OCI-LY3 (cell line): Measurements from ENCODE around the gene MYL7.

Experiments used
- H2AFZ ChIP-seq: fragments of 200-600, 300-600 bp; shearing (Covaris generic); 2 replicates; pipeline ENCODE4 v1.6.0; 2014; ENCODE audit warnings: antibody characterized with exemption, low read depth, low read length
- H3K27ac ChIP-seq: fragments of 200-600, 300-600 bp; sonication (generic); 2 replicates; pipeline ENCODE4 v1.5.1; 2014; ENCODE audit warnings: mild to moderate bottlenecking, low read length, moderate library complexity, mixed read lengths
- H3K27me3 ChIP-seq: fragments of 200-600, 300-600 bp; sonication (generic); 2 replicates; pipeline ENCODE4 v1.6.1; 2014; ENCODE audit warnings: low read depth, low read length, mixed read lengths
- H3K36me3 ChIP-seq: fragments of 200-600, 300-600 bp; sonication (generic); replicated peaks from 2 replicates; pipeline ENCODE3; 2014; ENCODE audit warnings: low read depth, low read length, mixed read lengths
- H3K4me1 ChIP-seq: fragments of 300-600, 200-600 bp; sonication (generic); 2 replicates; pipeline ENCODE4 v1.6.1; 2014; ENCODE audit warnings: low read length, mixed read lengths
- H3K4me2 ChIP-seq: fragments of 200-600, 300-600 bp; sonication (generic); 2 replicates; pipeline ENCODE4 v1.6.1; 2014; ENCODE audit warnings: low read length, mixed read lengths
- H3K4me3 ChIP-seq: fragments of 300-600, 200-600 bp; sonication (generic); 2 replicates; pipeline ENCODE4 v1.5.1; 2014; ENCODE audit warnings: antibody characterized with exemption, mild to moderate bottlenecking, low read length, moderate library complexity
- H3K79me2 ChIP-seq: fragments of 300-600, 200-600 bp; shearing (Covaris generic); 2 replicates; pipeline ENCODE4 v1.6.1; 2014; ENCODE audit warnings: mild to moderate bottlenecking, low read length, mixed read lengths
- H3K9ac ChIP-seq: fragments of 300-600, 200-600 bp; shearing (Covaris generic); 2 replicates; pipeline ENCODE4 v1.6.0; 2014; ENCODE audit warnings: mild to moderate bottlenecking, low read length, moderate library complexity
- H3K9me3 ChIP-seq: fragments of 200-600, 300-600 bp; shearing (Covaris generic); 2 replicates; pipeline ENCODE4 v1.6.1; 2014; ENCODE audit warnings: low read length, mixed read lengths; ENCODE audit not compliant: insufficient read depth
- H4K20me1 ChIP-seq: fragments of 200-600, 300-600 bp; sonication (generic); 2 replicates; pipeline ENCODE4 v1.6.1; 2016; ENCODE audit warnings: low read length, mixed read lengths; ENCODE audit not compliant: insufficient read depth
- EZH2phosphoT487 ChIP-seq: fragments of 200-600 bp; shearing (Covaris generic); IDR thresholded peaks from 2 replicates; pipeline ENCODE4 v1.6.1; 2018; ENCODE audit warnings: antibody characterized with exemption, mixed run types, low read depth
- TF ChIP-seq, protein P1 (sequence below): fragments of 200-600, 300-600 bp; sonication (generic); IDR thresholded peaks from 2 replicates; pipeline ENCODE4 v1.5.1; 2014; ENCODE audit warnings: antibody characterized with exemption, low read length, low read depth

Gene MYL7

GRCh38 chr7:44157116-44158080 lies 16.3 kb upstream of the MYL7 start:
- no peak overlapping the region for H3K4me2 ChIP-seq
- no peaks in the 10 kb centered on the region for H3K27me3 ChIP-seq
- no peaks in the 10 kb centered on the region for H4K20me1 ChIP-seq
- no peak overlapping the region for H3K27ac ChIP-seq
- H3K9ac ChIP-seq, result no peak overlapping the region
- no peaks in the 10 kb centered on the region for H3K79me2 ChIP-seq
- no peak overlapping the region for H3K4me3 ChIP-seq
- H2AFZ ChIP-seq, result no peak overlapping the region
- H3K9me3 ChIP-seq, result no peaks in the 10 kb centered on the region
- H3K4me1 ChIP-seq, result peaks cover under 1% of the 10 kb centered on the region; the same call in 1 of the 2 replicates
- TF ChIP-seq, protein P1, sequence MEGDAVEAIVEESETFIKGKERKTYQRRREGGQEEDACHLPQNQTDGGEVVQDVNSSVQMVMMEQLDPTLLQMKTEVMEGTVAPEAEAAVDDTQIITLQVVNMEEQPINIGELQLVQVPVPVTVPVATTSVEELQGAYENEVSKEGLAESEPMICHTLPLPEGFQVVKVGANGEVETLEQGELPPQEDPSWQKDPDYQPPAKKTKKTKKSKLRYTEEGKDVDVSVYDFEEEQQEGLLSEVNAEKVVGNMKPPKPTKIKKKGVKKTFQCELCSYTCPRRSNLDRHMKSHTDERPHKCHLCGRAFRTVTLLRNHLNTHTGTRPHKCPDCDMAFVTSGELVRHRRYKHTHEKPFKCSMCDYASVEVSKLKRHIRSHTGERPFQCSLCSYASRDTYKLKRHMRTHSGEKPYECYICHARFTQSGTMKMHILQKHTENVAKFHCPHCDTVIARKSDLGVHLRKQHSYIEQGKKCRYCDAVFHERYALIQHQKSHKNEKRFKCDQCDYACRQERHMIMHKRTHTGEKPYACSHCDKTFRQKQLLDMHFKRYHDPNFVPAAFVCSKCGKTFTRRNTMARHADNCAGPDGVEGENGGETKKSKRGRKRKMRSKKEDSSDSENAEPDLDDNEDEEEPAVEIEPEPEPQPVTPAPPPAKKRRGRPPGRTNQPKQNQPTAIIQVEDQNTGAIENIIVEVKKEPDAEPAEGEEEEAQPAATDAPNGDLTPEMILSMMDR, result no peak
- TF ChIP-seq EZH2phosphoT487, result no peak
- H3K36me3 ChIP-seq, result no peaks in the 10 kb centered on the region

DNA sequence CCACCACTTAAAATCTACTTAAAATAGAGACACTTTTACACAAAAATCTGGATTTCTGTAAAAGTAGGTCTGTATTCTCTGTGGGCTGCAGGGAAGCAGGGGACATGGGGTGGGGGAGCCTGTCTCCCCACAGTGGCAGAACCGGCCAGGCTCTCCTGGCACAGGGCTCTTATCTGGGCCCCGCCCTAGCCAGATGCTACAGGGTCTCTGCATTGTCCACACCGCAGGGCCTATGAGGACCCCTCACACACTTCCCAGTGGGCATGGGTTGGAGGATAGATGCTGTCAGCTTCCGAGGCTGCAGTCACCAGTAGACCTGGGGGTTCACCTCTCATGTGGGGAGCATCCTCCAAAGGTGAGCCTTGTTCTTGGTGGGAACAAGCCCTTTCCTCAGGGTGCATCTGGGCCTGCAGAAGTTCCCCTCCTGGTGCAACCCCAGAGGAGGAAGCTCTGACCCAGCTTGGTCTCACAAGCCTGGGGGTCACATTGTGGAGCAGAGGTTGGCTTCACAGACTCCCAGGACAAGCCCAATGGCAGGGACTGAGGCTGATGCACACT lies 15.4 kb upstream of the MYL7 start:
- Histone ChIP-seq H3K9ac (no peak overlapping the region), H3K79me2 (no peaks in the 10 kb centered on the region), H3K27ac (no peak overlapping the region), H3K4me3 (no peak overlapping the region), H3K36me3 (no peaks in the 10 kb centered on the region), H4K20me1 (no peaks in the 10 kb centered on the region), H3K27me3 (no peaks in the 10 kb centered on the region), H2AFZ (no peak overlapping the region), H3K4me2 (no peak overlapping the region), H3K9me3 (no peaks in the 10 kb centered on the region), H3K4me1 (peaks cover 9% of the 10 kb centered on the region)
- TF ChIP-seq, protein P1, result no peak
- TF ChIP-seq EZH2phosphoT487, result no peak

DNA sequence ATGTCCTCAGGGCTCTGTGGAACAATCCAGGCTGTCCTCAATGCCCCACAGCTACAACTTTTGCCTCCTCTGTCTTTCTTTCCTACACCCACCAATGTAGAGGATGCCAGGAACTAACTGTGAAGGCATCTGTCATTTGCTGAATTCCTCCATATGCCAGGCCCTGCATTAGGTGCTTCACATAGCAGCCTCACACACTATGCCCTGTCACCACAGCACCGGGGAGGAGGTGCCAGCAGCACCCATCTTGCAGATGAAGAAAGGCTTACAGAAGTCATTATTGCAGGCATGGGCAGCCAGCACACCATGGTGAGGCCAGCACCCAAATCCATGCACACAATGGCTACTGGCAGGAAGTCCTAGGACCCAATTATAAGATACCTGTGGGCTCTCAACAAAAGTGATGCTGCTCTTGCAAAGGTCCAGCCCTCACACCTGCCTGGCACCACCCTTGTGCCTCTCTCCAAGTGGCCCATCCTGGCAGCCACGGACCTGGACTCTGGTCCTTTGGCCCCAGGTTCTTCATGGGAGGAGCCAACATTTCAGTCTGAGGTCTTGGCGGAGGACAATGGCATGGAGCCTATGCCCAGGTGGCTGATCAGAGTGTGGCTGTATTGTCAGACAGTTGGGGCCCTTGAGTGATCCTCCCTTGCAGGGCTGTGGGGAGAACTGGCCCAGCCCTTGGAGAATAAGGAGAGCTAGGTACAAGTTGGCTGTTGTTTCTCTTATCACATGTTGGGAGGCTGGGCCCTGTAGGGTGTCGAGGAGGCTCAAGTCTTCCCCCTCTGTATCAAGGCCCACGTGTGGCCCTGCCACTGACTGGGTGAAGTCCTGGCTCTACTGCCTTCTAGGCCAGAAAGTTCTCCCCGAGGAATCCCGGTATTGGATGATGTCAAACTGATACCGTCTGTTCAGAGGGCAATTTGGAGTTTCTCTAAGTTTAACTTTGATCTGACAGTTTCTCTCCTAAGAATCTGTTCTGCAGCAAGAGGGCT lies 14.4 kb upstream of the MYL7 start:
- Histone ChIP-seq H4K20me1 (no peaks in the 10 kb centered on the region), H3K27me3 (no peaks in the 10 kb centered on the region), H3K79me2 (no peaks in the 10 kb centered on the region), H2AFZ (no peak overlapping the region), H3K9ac (no peak overlapping the region), H3K4me2 (no peak overlapping the region), H3K36me3 (no peaks in the 10 kb centered on the region), H3K4me1 (peaks cover 19% of the 10 kb centered on the region), H3K9me3 (no peaks in the 10 kb centered on the region), H3K27ac (no peak overlapping the region), H3K4me3 (no peak overlapping the region)
- TF ChIP-seq, protein P1, result no peak
- no peak for TF ChIP-seq EZH2phosphoT487
